Measurements from ENCODE around the gene AFAP1L2.

AFAP1L2 gene

GRCh38 chr10:114245121-114245791, 159.0 kb downstream of the AFAP1L2 start:
- Histone ChIP-seq H3K4me1 (ENCODE audit: control insufficient read depth, insufficient read depth, low read length) (no peaks in the 10 kb centered on the region; the same call in 1 of the 2 replicates), H3K4me3 (ENCODE audit: low read length) (no peak overlapping the region), H3K27me3 (ENCODE audit: control insufficient read depth, insufficient read depth, low read length) (no peaks in the 10 kb centered on the region; the same call in 1 of the 2 replicates), H3K36me3 (ENCODE audit: control insufficient read depth, insufficient read depth, low read length) (no peaks in the 10 kb centered on the region), H3K27ac (ENCODE audit: low read length) (no peak overlapping the region), H3K9me3 (ENCODE audit: control insufficient read depth, insufficient read depth, low read length) (no peaks in the 10 kb centered on the region)
- DNase-seq (ENCODE audit: low read depth, low spot score) = no peak
- whole genome bisulfite sequencing (ENCODE audit: insufficient coverage, insufficient read length) = no CpG with 5 or more reads among the region's 9 CpGs

Data from iPS DF 6.9 (cell line).